Measurements from ENCODE around the gene CSF3R. TPM values are rescaled to one million over a fixed set of nuclear protein-coding genes. Genes with fewer than 3 reads are reported as not detected.

CSF3R gene
- total RNA-seq, 1 donor from 2014 or later = 0.20 TPM

DNA sequence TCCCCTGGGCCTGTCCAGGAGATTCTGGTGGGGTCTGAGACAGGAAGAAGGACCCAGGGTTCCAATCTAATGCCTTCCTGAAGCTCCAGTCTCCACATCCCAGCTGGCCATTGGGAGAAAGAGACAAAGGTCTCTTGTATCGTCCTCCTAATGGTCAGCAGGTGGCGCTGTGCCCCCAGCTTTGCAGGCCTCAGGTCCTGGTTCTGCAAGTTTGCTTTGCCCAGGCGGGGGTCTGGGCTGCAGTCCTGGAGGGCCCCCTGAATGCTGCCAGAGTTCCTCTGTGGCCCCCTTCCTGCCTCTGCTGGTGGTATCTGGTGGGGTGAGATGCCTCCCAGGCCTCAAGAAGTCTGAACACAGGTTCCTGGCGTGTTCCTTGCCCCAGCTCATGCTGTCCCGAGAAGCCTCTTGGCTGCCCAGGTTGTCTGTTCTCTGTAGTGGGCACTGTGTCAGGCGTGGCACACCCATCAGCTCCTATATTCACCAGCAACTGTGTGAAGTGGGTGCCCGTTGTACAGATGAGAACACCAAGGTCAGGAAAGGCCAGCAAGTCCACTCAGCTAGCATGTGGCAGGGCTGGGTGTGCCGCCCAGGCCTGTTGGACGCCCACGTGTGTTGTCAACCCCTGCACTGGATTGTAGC, 33.8 kb upstream of the CSF3R start:
- Histone ChIP-seq H3K27ac (ENCODE audit: low read depth, low read length) (no peak overlapping the region), H3K9me3 (ENCODE audit: insufficient read depth, low read depth, low read length) (no peaks in the 10 kb centered on the region), H3K27me3 (ENCODE audit: insufficient read depth, low read length) (no peaks in the 10 kb centered on the region), H3K79me2 (ENCODE audit: insufficient read depth, low read length) (no peaks in the 10 kb centered on the region), H3K4me2 (ENCODE audit: low read length) (no peak overlapping the region), H3K4me3 (ENCODE audit: insufficient read depth, low read depth, low read length) (no peak overlapping the region), H4K20me1 (ENCODE audit: insufficient read depth, low read length) (no peaks in the 10 kb centered on the region), H3K4me1 (ENCODE audit: insufficient read depth, low read length) (no peaks in the 10 kb centered on the region), H3K9ac (ENCODE audit: low read length) (no peak overlapping the region), H3K36me3 (ENCODE audit: insufficient read depth, low read length) (no peaks in the 10 kb centered on the region), H2AFZ (ENCODE audit: low read depth, low read length) (no peak overlapping the region)
- H3K27me3 Mint-ChIP-seq (ENCODE audit: low read depth, unreplicated experiment) = peaks cover 29% of the 10 kb centered on the region
- no peaks in the 10 kb centered on the region for H3K36me3 Mint-ChIP-seq (ENCODE audit: low read depth, unreplicated experiment)
- H3K4me1 Mint-ChIP-seq (ENCODE audit: low read depth, unreplicated experiment) = no peaks in the 10 kb centered on the region
- no peak overlapping the region for H3K4me3 Mint-ChIP-seq (ENCODE audit: unreplicated experiment)
- peak; percentile 79 for TF ChIP-seq CTCF (IDR thresholded peaks at IDR 0.05; ENCODE audit: insufficient read depth, low read depth, low read length)
- no peak for TF ChIP-seq EZH2 (IDR thresholded peaks at IDR 0.05; ENCODE audit: insufficient read depth, low read length)
- FAIRE-seq = no peak
- peak; percentile 21 for DNase-seq (ENCODE audit: low read depth)
- H3K27ac Mint-ChIP-seq (ENCODE audit: unreplicated experiment) = no peak overlapping the region
- H3K9me3 Mint-ChIP-seq (ENCODE audit: unreplicated experiment) = no peaks in the 10 kb centered on the region

GRCh38 chr1:36515315-36516138, 32.8 kb upstream of the CSF3R start:
- Histone ChIP-seq H3K79me2 (ENCODE audit: insufficient read depth, low read length) (no peaks in the 10 kb centered on the region), H3K9me3 (ENCODE audit: insufficient read depth, low read depth, low read length) (no peaks in the 10 kb centered on the region), H3K4me2 (ENCODE audit: low read length) (no peak overlapping the region), H4K20me1 (ENCODE audit: insufficient read depth, low read length) (no peaks in the 10 kb centered on the region), H2AFZ (ENCODE audit: low read depth, low read length) (no peak overlapping the region), H3K27me3 (ENCODE audit: insufficient read depth, low read length) (no peaks in the 10 kb centered on the region), H3K36me3 (ENCODE audit: insufficient read depth, low read length) (no peaks in the 10 kb centered on the region), H3K4me3 (ENCODE audit: insufficient read depth, low read depth, low read length) (no peak overlapping the region), H3K9ac (ENCODE audit: low read length) (no peak overlapping the region), H3K27ac (ENCODE audit: low read depth, low read length) (no peak overlapping the region), H3K4me1 (ENCODE audit: insufficient read depth, low read length) (no peaks in the 10 kb centered on the region)
- TF ChIP-seq CTCF (IDR thresholded peaks at IDR 0.05; ENCODE audit: insufficient read depth, low read depth, low read length) (no peak), EZH2 (IDR thresholded peaks at IDR 0.05; ENCODE audit: insufficient read depth, low read length) (no peak)
- Mint-ChIP-seq H3K27me3 (ENCODE audit: low read depth, unreplicated experiment) (peaks cover 25% of the 10 kb centered on the region), H3K4me3 (ENCODE audit: unreplicated experiment) (no peak overlapping the region), H3K27ac (ENCODE audit: unreplicated experiment) (no peak overlapping the region), H3K9me3 (ENCODE audit: unreplicated experiment) (no peaks in the 10 kb centered on the region), H3K4me1 (ENCODE audit: low read depth, unreplicated experiment) (no peaks in the 10 kb centered on the region), H3K36me3 (ENCODE audit: low read depth, unreplicated experiment) (no peaks in the 10 kb centered on the region)
- FAIRE-seq = no peak
- DNase-seq (ENCODE audit: low read depth) = no peak

DNA sequence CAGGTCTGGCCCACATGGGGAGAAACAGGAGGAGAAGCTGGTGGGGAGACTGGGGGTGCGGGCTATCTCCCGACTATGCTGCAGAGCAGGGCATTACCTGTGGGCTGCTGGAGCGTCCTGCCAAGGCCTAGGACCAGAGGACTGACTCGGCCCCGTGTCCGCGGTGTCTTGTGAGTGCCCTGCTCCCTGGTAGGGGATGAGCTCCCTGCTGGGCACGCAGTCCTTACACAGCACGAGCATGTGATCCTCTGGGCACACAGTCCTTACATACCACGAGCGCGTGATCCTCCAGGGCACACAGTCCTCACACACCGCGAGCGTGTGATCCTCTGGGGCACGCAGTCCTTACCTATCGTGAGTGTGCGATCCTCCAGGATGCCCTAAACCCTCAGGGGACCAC, 31.8 kb upstream of the CSF3R start:
- no peak overlapping the region for H3K4me3 Mint-ChIP-seq (ENCODE audit: unreplicated experiment)
- no peaks in the 10 kb centered on the region for H3K36me3 ChIP-seq (ENCODE audit: insufficient read depth, low read length)
- H3K4me3 ChIP-seq (ENCODE audit: insufficient read depth, low read depth, low read length) = no peak overlapping the region
- H4K20me1 ChIP-seq (ENCODE audit: insufficient read depth, low read length) = no peaks in the 10 kb centered on the region
- H3K79me2 ChIP-seq (ENCODE audit: insufficient read depth, low read length) = no peaks in the 10 kb centered on the region
- H3K4me1 ChIP-seq (ENCODE audit: insufficient read depth, low read length) = no peaks in the 10 kb centered on the region
- DNase-seq (ENCODE audit: low read depth) = no peak
- no peak overlapping the region for H3K27ac ChIP-seq (ENCODE audit: low read depth, low read length)
- H3K9me3 Mint-ChIP-seq (ENCODE audit: unreplicated experiment) = no peaks in the 10 kb centered on the region
- no peak overlapping the region for H3K9ac ChIP-seq (ENCODE audit: low read length)
- no peak for FAIRE-seq
- H3K27me3 Mint-ChIP-seq (ENCODE audit: low read depth, unreplicated experiment) = peaks cover 20% of the 10 kb centered on the region
- TF ChIP-seq CTCF (IDR thresholded peaks at IDR 0.05; ENCODE audit: insufficient read depth, low read depth, low read length) (no peak), EZH2 (IDR thresholded peaks at IDR 0.05; ENCODE audit: insufficient read depth, low read length) (no peak)
- no peak overlapping the region for H3K4me2 ChIP-seq (ENCODE audit: low read length)
- no peaks in the 10 kb centered on the region for H3K4me1 Mint-ChIP-seq (ENCODE audit: low read depth, unreplicated experiment)
- no peaks in the 10 kb centered on the region for H3K27me3 ChIP-seq (ENCODE audit: insufficient read depth, low read length)
- no peaks in the 10 kb centered on the region for H3K9me3 ChIP-seq (ENCODE audit: insufficient read depth, low read depth, low read length)
- H3K27ac Mint-ChIP-seq (ENCODE audit: unreplicated experiment) = no peak overlapping the region
- no peaks in the 10 kb centered on the region for H3K36me3 Mint-ChIP-seq (ENCODE audit: low read depth, unreplicated experiment)
- H2AFZ ChIP-seq (ENCODE audit: low read depth, low read length) = no peak overlapping the region

Data from astrocyte (in vitro differentiated cells and primary cell).